CD14-positive monocyte (primary cell): ENCODE data around the gene LRRTM4. TPM values are rescaled to one million over a fixed set of nuclear protein-coding genes. Genes with fewer than 3 reads are reported as not detected.

Source experiments
- DNase-seq, 3 donors: peaks; one replicate each; pipeline ENCODE4 v3.0.0-alpha.2; 2011 to 2022
- H2AFZ ChIP-seq: 2 replicates; pipeline ENCODE4 v1.6.0; 2012; ENCODE audit warnings: mild to moderate bottlenecking, low read depth, low read length, inconsistent platforms; ENCODE audit not compliant: insufficient read depth, poor library complexity, severe bottlenecking
- H3K27ac ChIP-seq, 2 donors: 1 replicate in 1 of 2; 2 replicates in 1 of 2; pipeline ENCODE4 v1.5.1; 2012 to 2013; ENCODE audit warnings: low read length in 2 of 2, control low read depth in 1 of 2, inconsistent platforms in 1 of 2, low read depth in 1 of 2, mild to moderate bottlenecking in 1 of 2
- H3K27me3 ChIP-seq, 2 donors: one replicate each; pipeline versions ENCODE4 v1.6.0 to v1.6.1; 2011 to 2013; ENCODE audit warnings: low read length in 2 of 2; ENCODE audit not compliant: control insufficient read depth in 2 of 2, insufficient read depth in 2 of 2
- H3K36me3 ChIP-seq, 2 donors: replicated peaks in 1 of 2; 1 replicate in 1 of 2; 2 replicates in 1 of 2; pipeline versions ENCODE4 v1.5.1 to v1.6.1; 2012 to 2013; ENCODE audit warnings: low read length in 2 of 2, control low read depth in 1 of 2, inconsistent platforms in 1 of 2, mild to moderate bottlenecking in 1 of 2; ENCODE audit not compliant: insufficient read depth in 2 of 2, control insufficient read depth in 1 of 2
- H3K4me1 ChIP-seq, 2 donors: 1 replicate in 1 of 2; 2 replicates in 1 of 2; pipeline versions ENCODE4 v1.5.1 to v1.6.1; 2012 to 2013; ENCODE audit warnings: low read length in 2 of 2, control low read depth in 1 of 2, inconsistent platforms in 1 of 2, mild to moderate bottlenecking in 1 of 2, moderate library complexity in 1 of 2; ENCODE audit not compliant: insufficient read depth in 2 of 2, control insufficient read depth in 1 of 2
- H3K4me2 ChIP-seq: replicated peaks from 2 replicates; pipeline ENCODE3; 2012; ENCODE audit warnings: low read length, moderate library complexity, mild to moderate bottlenecking; ENCODE audit not compliant: poor library complexity, severe bottlenecking; ENCODE audit errors: extremely low read depth
- H3K4me3 ChIP-seq, 3 experiments: fragments of 200-600 bp in 1 of 3; sonication (generic) in 1 of 3; replicated peaks in 1 of 3; 1 replicate in 2 of 3; 2 replicates in 1 of 3; pipeline ENCODE4 v1.5.1; 2011 to 2013; ENCODE audit warnings: low read length in 3 of 3, mild to moderate bottlenecking in 3 of 3, control low read depth in 2 of 3, low read depth in 2 of 3, inconsistent platforms in 1 of 3, moderate library complexity in 1 of 3
- H3K79me2 ChIP-seq: 2 replicates; pipeline ENCODE4 v1.6.0; 2012; ENCODE audit warnings: mild to moderate bottlenecking, control low read depth, inconsistent platforms, low read length, moderate library complexity; ENCODE audit not compliant: insufficient read depth
- H3K9ac ChIP-seq: 2 replicates; pipeline ENCODE4 v1.6.0; 2017; ENCODE audit warnings: low read length, mild to moderate bottlenecking; ENCODE audit not compliant: insufficient read depth, poor library complexity, severe bottlenecking
- H3K9me3 ChIP-seq, 2 donors: replicated peaks in 1 of 2; 1 replicate in 1 of 2; 2 replicates in 1 of 2; pipeline versions ENCODE4 v1.5.1 to v1.6.1; 2012 to 2013; ENCODE audit warnings: low read length in 2 of 2, control low read depth in 1 of 2; ENCODE audit not compliant: control insufficient read depth in 1 of 2, insufficient read depth in 1 of 2
- H4K20me1 ChIP-seq: 2 replicates; pipeline ENCODE4 v1.6.0; 2012; ENCODE audit warnings: mild to moderate bottlenecking, low read length, control low read depth, moderate library complexity; ENCODE audit not compliant: insufficient read depth
- H3K27ac Mint-ChIP-seq, 7 donors: one replicate each; pipeline ENCODE4 v1.8.0; 2020; ENCODE audit warnings: mild to moderate bottlenecking in 7 of 7, mixed read lengths in 7 of 7, moderate library complexity in 6 of 7, inconsistent platforms in 2 of 7
- H3K27me3 Mint-ChIP-seq, 3 donors: one replicate each; pipeline ENCODE4 v1.8.0; 2021 to 2022; ENCODE audit warnings: low read depth in 3 of 3, mild to moderate bottlenecking in 3 of 3, mixed read lengths in 3 of 3, moderate library complexity in 3 of 3, inconsistent platforms in 1 of 3
- H3K36me3 Mint-ChIP-seq, 2 donors: one replicate each; pipeline ENCODE4 v1.8.0; 2020; ENCODE audit warnings: mixed read lengths in 2 of 2, inconsistent platforms in 1 of 2, mild to moderate bottlenecking in 1 of 2
- H3K4me1 Mint-ChIP-seq: one replicate; pipeline ENCODE4 v1.8.0; 2020; ENCODE audit warnings: mild to moderate bottlenecking, mixed read lengths
- H3K4me3 Mint-ChIP-seq, 2 donors: one replicate each; pipeline ENCODE4 v1.8.0; 2020; ENCODE audit warnings: mild to moderate bottlenecking in 2 of 2, mixed read lengths in 2 of 2, moderate library complexity in 1 of 2
- H3K9me3 Mint-ChIP-seq, 7 donors: one replicate each; pipeline ENCODE4 v1.8.0; 2020 to 2022; ENCODE audit warnings: mixed read lengths in 7 of 7, mild to moderate bottlenecking in 6 of 7, moderate library complexity in 6 of 7, inconsistent platforms in 2 of 7
- CTCF ChIP-seq: fragments of 200-600 bp; IDR thresholded peaks from one replicate; pipeline ENCODE4 v1.8.0; 2022; ENCODE audit warnings: antibody characterized with exemption, mild to moderate bottlenecking
- WGBS: methylation state at CpG from one replicate; pipeline ENCODE4 v1.1.5; 2013; ENCODE audit warnings: missing lambda C conversion rate; ENCODE audit not compliant: insufficient coverage; 5-methylcytosine and 5-hydroxymethylcytosine counted together
- intact Hi-C, 2 donors: fragments of 100-400 bp; cut with micrococcal nuclease; formaldehyde crosslinking; loops; one replicate each; pipeline versions ENCODE4 v1.15.0 to v1.15.1; 2023
- polyA plus RNA-seq, 3 donors: library from polyadenylated mRNA; depleted of rRNA in 1 of 3; unstranded in 2 of 3; stranded (reverse) in 1 of 3; fragments of 300-500 nt in 2 of 3; fragments of >200 nt in 1 of 3; fragmentation: Illumina TruSeq in 2 of 3; gene quantifications; 1 replicate in 2 of 3; 2 replicates in 1 of 3; pipeline ENCODE4 v1.2.3, GENCODE V29; 2012 to 2021

LRRTM4 gene
- polyA plus RNA-seq, 3 donors: not detected

- Histone ChIP-seq H3K4me1 (no peaks in the 10 kb centered on the region), H3K9ac (no peak overlapping the region), H3K4me2 (no peak overlapping the region), H3K79me2 (no peaks in the 10 kb centered on the region), H3K27me3 (no peaks in the 10 kb centered on the region), H4K20me1 (no peaks in the 10 kb centered on the region), H3K4me3 (no peak overlapping the region), H3K27ac (no peak overlapping the region), H3K9me3 (peaks cover 0 to 3% of the 10 kb centered on the region in 2 donors), H3K36me3 (no peaks in the 10 kb centered on the region), H2AFZ (no peak overlapping the region)
- intact Hi-C loops: no loop called here
- Mint-ChIP-seq H3K27ac (no peak overlapping the region), H3K4me3 (no peak overlapping the region), H3K9me3 (peaks cover 0 to 4% (median 0%) of the 10 kb centered on the region in 7 donors), H3K36me3 (no peaks in the 10 kb centered on the region), H3K4me1 (no peaks in the 10 kb centered on the region), H3K27me3 (no peaks in the 10 kb centered on the region)
- no peak for DNase-seq
- TF ChIP-seq CTCF: no peak
- no CpG with 5 or more reads among the region's 3 CpGs for WGBS
Measured at GRCh38 chr2:77009307-77009706, 512.9 kb downstream of the LRRTM4 start.

DNA sequence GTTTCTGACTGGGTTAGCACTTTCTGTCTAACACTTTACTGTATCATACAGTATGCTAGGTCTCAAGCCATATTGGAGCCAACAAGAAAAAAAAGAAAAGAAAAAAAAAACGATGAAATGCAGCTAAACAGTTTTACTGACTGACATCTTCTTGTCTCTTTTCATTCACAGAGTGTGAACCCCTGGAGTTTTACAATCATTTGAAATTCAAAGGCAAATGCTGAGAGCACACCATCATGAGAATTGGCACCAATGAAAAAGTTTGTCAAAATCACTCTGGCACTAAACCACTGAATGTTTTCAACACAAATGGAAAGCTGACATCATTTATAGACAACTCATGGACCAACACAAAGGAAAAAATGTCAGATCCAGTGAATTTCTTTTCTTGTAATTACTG is 513.3 kb downstream of the LRRTM4 start:
- Mint-ChIP-seq H3K27me3 (no peaks in the 10 kb centered on the region), H3K27ac (no peak overlapping the region), H3K36me3 (no peaks in the 10 kb centered on the region), H3K9me3 (peaks cover 0 to 4% (median 0%) of the 10 kb centered on the region in 7 donors), H3K4me1 (no peaks in the 10 kb centered on the region), H3K4me3 (no peak overlapping the region)
- Histone ChIP-seq H3K9ac (no peak overlapping the region), H2AFZ (no peak overlapping the region), H3K4me2 (no peak overlapping the region), H4K20me1 (no peaks in the 10 kb centered on the region), H3K79me2 (no peaks in the 10 kb centered on the region), H3K4me3 (no peak overlapping the region), H3K36me3 (no peaks in the 10 kb centered on the region), H3K4me1 (no peaks in the 10 kb centered on the region), H3K27ac (no peak overlapping the region), H3K9me3 (peaks cover 0 to 5% of the 10 kb centered on the region in 2 donors), H3K27me3 (no peaks in the 10 kb centered on the region)
- WGBS: no CpG with 5 or more reads among the region's 1 CpG
- no peak for DNase-seq
- intact Hi-C loops: no loop called here
- TF ChIP-seq CTCF: no peak
